A673 (cell line): ENCODE results near the gene GNAQ. TPM values are rescaled to one million over a fixed set of nuclear protein-coding genes. Genes with fewer than 3 reads are reported as not detected.

Source experiments
- BruUV-seq: library from RNA; stranded (reverse); fragments of 400-500 nt; replicated peaks from 2 replicates; lab custom pipeline; 2021; lab: Mats Ljungman, UMichigan
- CTCF ChIA-PET: fragments of 300-600 bp; sonication (Branson Sonifier 250); formaldehyde crosslinking; loops from one replicate; lab custom pipeline; 2022; ENCODE audit warnings: antibody characterized with exemption; lab: Charles Lee
- POLR2A ChIA-PET: fragments of 300-600 bp; sonication (Branson Sonifier 250); formaldehyde crosslinking; loops from one replicate; lab custom pipeline; 2022; ENCODE audit warnings: antibody characterized with exemption; ENCODE audit not compliant: low non-redundant PET; lab: Charles Lee
- DNase-seq: peaks from one replicate; pipeline ENCODE4 v3.0.0-alpha.2; 2015; ENCODE audit warnings: low spot score
- H3K27ac ChIP-seq: fragments of 200-600 bp; sonication (generic); 2 replicates; pipeline ENCODE4 v1.5.1; 2016; ENCODE audit warnings: mixed run types, low read depth, mild to moderate bottlenecking, mixed read lengths, antibody characterized with exemption, low read length; ENCODE audit not compliant: poor library complexity, severe bottlenecking
- H3K27me3 ChIP-seq: fragments of 200-600 bp; sonication (generic); replicated peaks from 2 replicates; pipeline ENCODE4 v1.6.1; 2017; ENCODE audit warnings: mixed run types, low read depth, mild to moderate bottlenecking, mixed read lengths, antibody characterized with exemption, low read length; ENCODE audit not compliant: insufficient read depth, poor library complexity
- H3K36me3 ChIP-seq: fragments of 200-600 bp; sonication (generic); 2 replicates; pipeline ENCODE4 v1.6.1; 2016; ENCODE audit warnings: mixed run types, mild to moderate bottlenecking, mixed read lengths, antibody characterized with exemption, low read length; ENCODE audit not compliant: insufficient read depth, poor library complexity, severe bottlenecking
- H3K4me1 ChIP-seq: fragments of 200-600 bp; sonication (generic); 2 replicates; pipeline ENCODE4 v1.6.1; 2017; ENCODE audit warnings: mixed run types, mild to moderate bottlenecking, mixed read lengths, antibody characterized with exemption, low read length; ENCODE audit not compliant: insufficient read depth, poor library complexity, severe bottlenecking
- H3K4me3 ChIP-seq: fragments of 200-600 bp; sonication (generic); 2 replicates; pipeline ENCODE4 v1.5.1; 2016; ENCODE audit warnings: low read depth, mixed run types, mild to moderate bottlenecking, mixed read lengths, low read length; ENCODE audit not compliant: poor library complexity, severe bottlenecking
- H3K9me3 ChIP-seq: fragments of 200-600 bp; sonication (generic); 2 replicates; pipeline ENCODE4 v1.6.1; 2016; ENCODE audit warnings: mixed run types, low read depth, mild to moderate bottlenecking, mixed read lengths, antibody characterized with exemption, low read length; ENCODE audit not compliant: poor library complexity, severe bottlenecking
- CTCF ChIP-seq: fragments of 300-800, 200-600 bp; sonication (generic); conservative IDR thresholded peaks from 2 replicates; pipeline ENCODE4 v1.5.1; 2017; ENCODE audit warnings: low read depth, mild to moderate bottlenecking, antibody characterized with exemption, low read length, moderate library complexity, mixed read lengths
- EZH2 ChIP-seq: fragments of 200-600 bp; sonication (generic); IDR thresholded peaks from 2 replicates; pipeline ENCODE4 v1.6.1; 2017; ENCODE audit warnings: borderline replicate concordance, low read depth, mild to moderate bottlenecking, mixed read lengths, antibody characterized with exemption, low read length; ENCODE audit not compliant: poor library complexity, severe bottlenecking
- intact Hi-C: fragments of 100-400 bp; cut with micrococcal nuclease; formaldehyde crosslinking; loops from one replicate; pipeline ENCODE4 v1.10.0; 2022; ENCODE audit not compliant: unreplicated experiment
- total RNA-seq: library from RNA; stranded (reverse); gene quantifications from 2 replicates; pipeline ENCODE4 v1.2.3, GENCODE V29; 2021

GNAQ gene
- total RNA-seq, 1 experiment from 2014 or later = 69.9 TPM

DNA sequence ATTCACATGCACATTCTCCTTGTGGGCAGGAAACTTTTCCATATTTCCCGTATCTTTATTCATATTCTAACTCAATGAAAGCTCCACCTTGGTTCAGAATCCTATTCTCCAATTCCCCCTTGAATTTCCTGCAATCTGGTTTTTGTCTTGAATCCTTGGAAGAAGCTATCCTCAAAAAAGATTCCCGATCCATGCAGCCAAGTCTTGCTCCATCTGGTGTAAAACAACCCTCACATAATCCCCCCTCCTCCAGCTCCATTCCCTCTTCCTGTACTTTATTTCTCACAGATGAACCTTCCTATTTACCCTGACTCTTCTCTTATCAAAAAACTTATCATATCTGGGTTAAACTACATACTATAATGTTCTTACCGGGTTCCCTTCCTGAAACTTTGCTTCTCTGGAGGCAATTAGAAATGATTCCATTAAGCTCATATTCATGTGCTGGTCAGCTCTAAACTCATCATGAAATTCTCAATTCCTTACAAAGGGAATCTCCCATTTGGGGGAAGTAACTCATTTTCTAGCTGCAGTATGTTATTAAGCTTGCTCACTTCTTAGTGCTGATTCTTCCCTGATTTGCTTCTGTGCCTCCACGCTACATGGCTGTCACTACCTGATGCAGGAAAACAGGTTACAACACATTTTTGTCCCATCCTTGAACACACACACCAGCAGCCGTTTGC is 81.7 kb downstream of the GNAQ start:
- DNase-seq = no peak
- intact Hi-C loops = no loop called here
- no peaks in the 10 kb centered on the region for H3K36me3 ChIP-seq
- TF ChIP-seq CTCF (no peak), EZH2 (no peak)
- ChIA-PET CTCF (no interaction called here), POLR2A (no interaction called here)
- H3K4me1 ChIP-seq = peaks cover 63% of the 10 kb centered on the region
- H3K9me3 ChIP-seq = no peaks in the 10 kb centered on the region
- no peaks in the 10 kb centered on the region for H3K27me3 ChIP-seq
- no peak overlapping the region for H3K4me3 ChIP-seq
- H3K27ac ChIP-seq = no peak overlapping the region
- BruUV-seq = no TSS peak

DNA sequence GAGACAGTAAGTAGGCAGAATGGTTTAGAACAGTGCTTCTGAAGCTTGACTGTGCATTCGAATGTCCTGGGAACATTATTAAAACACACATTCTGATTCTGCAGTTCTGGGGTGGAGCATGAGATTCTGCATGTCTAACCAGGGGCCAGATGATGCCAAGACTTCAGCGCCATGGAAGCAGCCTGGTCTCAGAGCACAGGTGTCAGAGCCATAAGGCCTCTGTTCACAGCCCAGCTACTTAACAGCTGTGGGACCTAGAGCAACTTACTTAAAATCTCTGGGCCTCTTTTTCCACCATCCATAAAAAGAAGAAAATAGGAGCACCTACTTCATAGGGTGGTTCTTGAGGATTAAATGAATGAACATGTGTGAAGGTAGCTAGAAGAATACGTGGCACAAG is 84.0 kb downstream of the GNAQ start:
- ChIA-PET POLR2A (no interaction called here), CTCF (no interaction called here)
- no peaks in the 10 kb centered on the region for H3K36me3 ChIP-seq
- intact Hi-C loops = no loop called here
- TF ChIP-seq EZH2 = no peak
- DNase-seq = no peak
- no peaks in the 10 kb centered on the region for H3K9me3 ChIP-seq
- H3K4me1 ChIP-seq = peaks cover 45% of the 10 kb centered on the region
- no peak overlapping the region for H3K4me3 ChIP-seq
- H3K27ac ChIP-seq = no peak overlapping the region
- BruUV-seq = no TSS peak
- no peaks in the 10 kb centered on the region for H3K27me3 ChIP-seq

DNA sequence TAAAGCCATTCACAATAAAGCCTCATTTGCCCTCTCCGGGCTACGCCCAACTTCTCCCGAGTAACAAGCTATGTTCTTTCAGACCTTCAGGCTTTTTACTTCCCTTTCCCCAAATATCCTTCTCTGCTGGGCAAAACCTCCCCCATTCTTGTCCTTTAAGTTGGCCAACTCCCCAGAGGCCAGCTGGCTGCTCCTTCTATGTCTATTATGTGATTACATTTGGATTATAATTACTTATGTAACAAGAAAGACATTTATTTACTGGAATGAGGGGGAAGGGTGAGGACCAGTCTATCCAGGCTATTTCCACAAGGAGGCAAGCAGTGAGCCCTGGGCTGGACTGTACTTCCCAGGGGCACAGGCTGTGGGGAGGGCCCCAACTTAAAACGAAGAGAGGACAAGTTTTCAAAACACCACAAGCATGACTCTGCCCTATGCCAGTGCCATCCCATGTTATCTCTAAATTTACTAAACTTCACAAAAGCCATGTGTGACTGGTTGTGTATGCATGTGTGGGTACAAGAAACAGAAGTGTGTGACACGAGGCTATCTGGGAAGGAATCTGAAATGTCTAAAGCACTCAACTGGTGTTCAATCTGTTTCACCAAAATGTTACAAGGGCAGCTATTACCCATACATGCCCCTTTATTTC is 84.5 kb downstream of the GNAQ start:
- DNase-seq = peak; percentile 34
- no peaks in the 10 kb centered on the region for H3K27me3 ChIP-seq
- peaks cover 40% of the 10 kb centered on the region for H3K4me1 ChIP-seq
- no TSS peak for BruUV-seq
- H3K9me3 ChIP-seq = no peaks in the 10 kb centered on the region
- ChIA-PET POLR2A (interaction anchor here (0.6 kb wide), 1 partner anchor 40 kb away, joined by 3 read pairs; no protein-coding TSS in a partner anchor), CTCF (no interaction called here)
- intact Hi-C loops = no loop called here
- H3K4me3 ChIP-seq = no peak overlapping the region
- TF ChIP-seq CTCF (no peak), EZH2 (no peak)
- H3K27ac ChIP-seq = no peak overlapping the region
- no peaks in the 10 kb centered on the region for H3K36me3 ChIP-seq
